Measurements from ENCODE around the gene CKAP4. TPM values are rescaled to one million over a fixed set of nuclear protein-coding genes. Genes with fewer than 3 reads are reported as not detected.

CKAP4 gene
- total and polyA plus RNA-seq, 7 donors: 7.6 to 24.4 (median 14.7) TPM

DNA sequence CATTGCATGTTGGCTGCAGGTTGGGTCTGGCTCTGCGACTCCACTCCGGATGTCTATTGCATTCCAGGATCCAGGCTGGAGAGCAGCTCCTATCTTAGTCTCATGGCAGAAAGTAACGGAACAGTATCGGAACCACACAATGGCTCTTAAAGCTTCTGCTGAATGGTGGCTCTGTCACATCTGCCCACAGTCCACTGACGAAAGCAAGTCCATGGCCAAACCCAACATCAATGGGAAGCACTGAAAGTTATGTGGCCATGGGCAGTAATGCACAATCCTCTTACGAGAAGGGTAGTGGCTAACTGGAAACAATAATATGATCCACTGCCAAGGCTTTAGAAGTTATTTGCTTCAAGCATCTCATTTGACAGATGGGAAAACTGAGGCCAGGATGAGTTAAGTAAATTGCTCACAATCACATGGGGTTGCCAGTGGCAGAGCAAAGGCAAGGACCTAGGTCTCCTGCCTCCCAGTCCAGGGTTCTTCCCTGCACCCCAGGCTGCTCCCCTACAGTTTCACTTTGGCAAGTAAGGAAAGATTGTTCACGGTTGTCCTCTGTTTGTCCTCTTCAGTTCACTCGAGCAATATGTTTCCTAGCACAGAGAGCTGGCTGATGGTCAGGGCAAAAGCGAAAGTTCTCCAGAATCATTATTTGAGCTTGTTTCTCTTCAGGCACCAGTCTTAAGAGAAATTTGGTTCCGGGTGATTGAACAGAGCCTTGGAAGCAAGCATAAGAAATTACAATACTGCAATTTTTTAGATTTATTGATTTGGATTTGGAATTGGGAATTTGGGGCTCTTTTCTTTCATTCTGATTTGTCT is 54.2 kb downstream of the CKAP4 start:
- DNase-seq (no peak), ATAC-seq (no peak)
- Histone ChIP-seq H3K4me1 (peaks cover 43% of the 10 kb centered on the region), H3K36me3 (ENCODE audit: insufficient read depth in 1 of 2, low read depth in 1 of 2) (no peaks in the 10 kb centered on the region), H3K9me3 (no peaks in the 10 kb centered on the region), H3K27ac (no peak overlapping the region), H3K4me3 (no peak overlapping the region), H3K27me3 (ENCODE audit: insufficient read depth in 3 of 3, low read length in 2 of 3) (no peaks in the 10 kb centered on the region)
- intact Hi-C loops (cut with DNase I): loop anchor here in 1 of 2 donors (5.0 kb wide), 1 partner anchor 41 kb away; no protein-coding TSS in a partner anchor
- 46 to 63% (median 60%) methylated on average over 10 of the region's 10 CpGs for WGBS, 3 donors
- TF ChIP-seq, protein P1, sequence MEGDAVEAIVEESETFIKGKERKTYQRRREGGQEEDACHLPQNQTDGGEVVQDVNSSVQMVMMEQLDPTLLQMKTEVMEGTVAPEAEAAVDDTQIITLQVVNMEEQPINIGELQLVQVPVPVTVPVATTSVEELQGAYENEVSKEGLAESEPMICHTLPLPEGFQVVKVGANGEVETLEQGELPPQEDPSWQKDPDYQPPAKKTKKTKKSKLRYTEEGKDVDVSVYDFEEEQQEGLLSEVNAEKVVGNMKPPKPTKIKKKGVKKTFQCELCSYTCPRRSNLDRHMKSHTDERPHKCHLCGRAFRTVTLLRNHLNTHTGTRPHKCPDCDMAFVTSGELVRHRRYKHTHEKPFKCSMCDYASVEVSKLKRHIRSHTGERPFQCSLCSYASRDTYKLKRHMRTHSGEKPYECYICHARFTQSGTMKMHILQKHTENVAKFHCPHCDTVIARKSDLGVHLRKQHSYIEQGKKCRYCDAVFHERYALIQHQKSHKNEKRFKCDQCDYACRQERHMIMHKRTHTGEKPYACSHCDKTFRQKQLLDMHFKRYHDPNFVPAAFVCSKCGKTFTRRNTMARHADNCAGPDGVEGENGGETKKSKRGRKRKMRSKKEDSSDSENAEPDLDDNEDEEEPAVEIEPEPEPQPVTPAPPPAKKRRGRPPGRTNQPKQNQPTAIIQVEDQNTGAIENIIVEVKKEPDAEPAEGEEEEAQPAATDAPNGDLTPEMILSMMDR (IDR thresholded peaks at IDR 0.05): no peak

DNA sequence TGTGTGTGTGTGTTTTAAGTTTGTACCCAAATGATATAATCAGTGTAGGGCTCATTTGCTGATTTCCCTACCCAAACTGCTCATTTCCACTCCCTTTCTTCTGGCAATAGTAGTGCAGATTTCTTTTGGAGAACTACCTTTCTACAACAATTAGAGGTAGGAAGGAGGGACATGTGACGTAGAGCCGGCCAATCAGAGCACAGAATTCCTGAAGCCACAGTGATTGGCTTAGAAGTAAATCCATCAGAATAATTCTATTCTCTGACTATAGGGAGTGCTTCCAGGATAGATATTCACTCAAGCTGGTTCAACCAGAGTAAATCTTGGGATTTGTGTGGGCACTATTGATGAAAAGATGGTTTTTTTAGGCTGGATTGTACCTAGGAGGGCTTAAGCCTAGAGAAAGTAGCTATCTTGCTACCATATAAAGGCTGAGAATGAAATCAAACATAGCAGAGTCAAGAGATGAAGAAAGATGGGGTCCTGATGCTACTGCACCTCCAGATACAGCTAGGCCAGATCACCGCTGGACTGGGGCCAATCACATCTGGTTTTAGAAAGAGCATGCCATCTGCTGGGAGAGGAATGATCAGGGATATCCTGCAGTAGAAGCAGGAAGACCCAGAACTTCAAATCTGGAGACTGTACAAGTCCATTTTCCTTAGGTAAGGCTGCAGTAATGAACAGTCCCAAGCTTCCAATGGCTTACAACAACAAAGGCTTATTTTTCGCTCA is 55.0 kb downstream of the CKAP4 start:
- Histone ChIP-seq H3K4me3 (no peak overlapping the region), H3K9me3 (no peaks in the 10 kb centered on the region), H3K27me3 (ENCODE audit: insufficient read depth in 3 of 3, low read length in 2 of 3) (no peaks in the 10 kb centered on the region), H3K27ac (no peak overlapping the region), H3K36me3 (ENCODE audit: insufficient read depth in 1 of 2, low read depth in 1 of 2) (no peaks in the 10 kb centered on the region), H3K4me1 (peaks cover 43% of the 10 kb centered on the region)
- WGBS, 3 donors: 80 to 87% (median 83%) methylated on average over 4 of the region's 4 CpGs
- DNase-seq (no peak), ATAC-seq (no peak)
- TF ChIP-seq, protein P1 (IDR thresholded peaks at IDR 0.05): no peak
- intact Hi-C loops (cut with DNase I): loop anchor here in 1 of 2 donors (5.0 kb wide), 1 partner anchor 41 kb away; no protein-coding TSS in a partner anchor

DNA sequence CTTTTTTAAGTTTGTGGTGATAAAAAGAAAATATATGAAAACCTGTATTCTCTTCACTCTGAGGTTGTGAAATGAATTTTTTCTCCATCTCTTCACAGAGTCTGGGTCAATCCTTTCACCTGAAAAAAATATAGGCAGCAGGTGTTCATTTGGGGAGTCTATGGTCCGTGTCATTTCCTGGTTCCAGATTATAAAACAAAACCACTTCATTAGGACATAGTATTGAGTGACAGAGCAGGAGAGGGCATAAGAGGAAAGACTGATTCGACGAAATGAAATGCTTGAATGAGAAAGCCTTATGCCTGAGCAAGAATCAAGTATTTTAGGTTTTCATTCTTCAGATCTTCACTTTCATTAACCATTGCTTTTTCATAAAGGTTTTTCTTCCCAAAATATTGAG is 57.2 kb downstream of the CKAP4 start:
- H3K36me3 ChIP-seq (ENCODE audit: insufficient read depth in 1 of 2, low read depth in 1 of 2): no peaks in the 10 kb centered on the region
- DNase-seq: no peak
- H3K9me3 ChIP-seq: no peaks in the 10 kb centered on the region
- WGBS, 3 donors: 60 to 71% (median 61%) methylated on average over 3 of the region's 3 CpGs
- H3K4me3 ChIP-seq: no peak overlapping the region
- TF ChIP-seq, protein P1 (IDR thresholded peaks at IDR 0.05): no peak
- H3K27me3 ChIP-seq (ENCODE audit: insufficient read depth in 3 of 3, low read length in 2 of 3): no peaks in the 10 kb centered on the region
- no peak for ATAC-seq
- peaks cover 34% of the 10 kb centered on the region for H3K4me1 ChIP-seq
- no peak overlapping the region for H3K27ac ChIP-seq
- intact Hi-C loops (cut with DNase I): loop anchor here in 1 of 2 donors (5.0 kb wide), 1 partner anchor 38 kb away; no protein-coding TSS in a partner anchor

DNA sequence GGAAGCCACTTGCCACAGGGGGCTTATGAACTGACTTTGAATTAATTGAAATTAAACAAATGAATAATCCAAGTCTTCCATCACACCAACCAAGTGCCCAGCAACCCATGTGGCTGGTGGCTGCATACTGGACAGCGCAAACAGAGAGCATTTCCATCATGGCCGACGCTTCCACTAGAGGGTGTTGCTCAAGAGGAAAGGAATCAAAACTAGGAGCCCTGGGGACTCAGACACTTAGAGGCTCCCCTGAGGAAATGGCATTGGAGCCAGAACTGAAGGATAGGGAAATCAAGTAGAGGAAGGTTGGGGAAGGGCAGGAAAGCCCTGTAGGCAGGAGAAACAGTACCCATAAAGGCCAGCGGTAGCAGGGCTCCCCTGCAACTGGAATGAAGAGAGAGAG is 58.5 kb downstream of the CKAP4 start:
- Histone ChIP-seq H3K27me3 (ENCODE audit: insufficient read depth in 3 of 3, low read length in 2 of 3) (no peaks in the 10 kb centered on the region), H3K4me1 (peaks cover 21% of the 10 kb centered on the region), H3K36me3 (ENCODE audit: insufficient read depth in 1 of 2, low read depth in 1 of 2) (no peaks in the 10 kb centered on the region), H3K9me3 (no peaks in the 10 kb centered on the region), H3K27ac (no peak overlapping the region), H3K4me3 (no peak overlapping the region)
- ATAC-seq (no peak), DNase-seq (no peak)
- intact Hi-C loops (cut with DNase I): no loop called here
- TF ChIP-seq, protein P1 (IDR thresholded peaks at IDR 0.05): no peak
- 94 to 98% (median 94%) methylated on average over 4 of the region's 4 CpGs for WGBS, 3 donors
